ENCODE measurements around the gene COL27A1.

The COL27A1 gene

DNA sequence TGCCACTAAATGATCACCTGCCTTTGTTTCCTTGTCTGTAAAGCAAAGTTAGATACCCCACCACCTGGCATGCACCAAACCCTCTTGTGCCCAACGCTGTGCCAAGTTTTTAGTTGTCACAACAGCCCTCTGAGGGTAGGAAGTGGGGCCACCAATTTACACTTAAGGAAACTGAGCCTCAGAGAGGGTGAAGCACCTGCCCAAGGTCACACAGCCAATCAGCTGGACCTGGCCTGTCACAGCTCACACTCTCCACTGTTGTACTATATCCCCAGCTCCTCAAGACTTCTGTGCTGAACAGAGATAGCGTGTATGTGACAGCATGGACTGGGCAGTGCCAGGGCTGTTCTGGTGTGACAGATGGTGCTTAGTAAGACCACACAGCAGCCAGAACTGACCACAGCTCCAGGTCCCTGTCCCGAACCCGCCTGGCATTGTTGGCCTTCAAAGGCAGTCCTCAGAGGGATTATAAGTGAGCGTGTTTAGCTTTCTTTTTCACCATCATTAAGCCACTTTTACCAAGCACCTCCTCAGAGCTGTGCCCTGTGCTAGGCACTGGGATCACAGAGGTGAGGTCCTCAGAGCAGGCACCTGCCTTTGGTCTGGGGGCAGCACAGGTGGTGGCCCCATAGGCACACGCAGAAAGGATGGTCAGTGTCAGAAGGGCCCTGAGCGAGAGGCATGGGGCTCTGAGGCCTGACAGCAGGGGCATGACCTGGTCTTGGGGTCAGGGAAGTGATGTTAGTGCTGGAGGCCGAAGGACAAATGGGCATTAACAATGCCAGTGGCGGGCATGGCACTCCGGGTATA lies 71.1 kb downstream of the COL27A1 start:
- Mint-ChIP-seq H3K4me3 (no peak overlapping the region), H3K9me3 (no peaks in the 10 kb centered on the region), H3K4me1 (no peaks in the 10 kb centered on the region), H3K27ac (no peak overlapping the region), H3K27me3 (no peaks in the 10 kb centered on the region)
- DNase-seq (no peak), ATAC-seq (no peak)

DNA sequence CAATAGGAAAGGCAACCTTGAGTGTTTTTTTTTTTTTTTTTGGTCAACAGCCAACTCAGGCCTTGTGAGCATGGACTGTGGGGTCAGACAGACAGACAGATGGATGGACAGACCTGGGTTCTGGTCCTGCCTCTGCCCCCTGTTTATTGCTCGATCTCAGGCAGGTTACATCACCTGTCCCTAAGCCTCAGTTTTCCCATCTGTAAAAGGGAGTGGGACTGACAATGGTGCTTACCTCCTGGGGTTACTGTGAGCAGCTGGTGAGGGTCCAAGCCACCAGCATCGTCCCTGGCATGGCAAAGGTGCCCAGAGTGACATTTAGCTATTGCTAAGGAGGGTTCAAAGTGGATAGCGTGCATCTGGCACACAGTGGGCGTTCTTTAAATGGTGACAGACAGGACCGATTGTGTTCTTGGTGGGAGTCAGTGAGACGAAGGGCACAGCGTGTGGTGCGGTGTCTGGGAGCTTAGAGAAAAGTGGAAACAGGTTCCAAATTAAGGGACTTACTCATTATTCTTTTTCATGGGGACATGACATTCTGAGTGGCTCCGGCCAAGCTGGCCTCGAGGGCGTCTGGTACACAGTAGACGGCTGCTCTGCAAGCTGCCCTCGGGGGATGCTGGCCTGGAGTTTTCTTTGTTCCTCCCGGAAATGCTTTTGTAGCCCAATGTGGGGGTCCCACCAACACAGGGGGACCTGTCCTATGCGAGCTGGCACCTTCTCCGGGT lies 72.1 kb downstream of the COL27A1 start:
- Mint-ChIP-seq H3K9me3 (no peaks in the 10 kb centered on the region), H3K4me1 (no peaks in the 10 kb centered on the region), H3K27ac (no peak overlapping the region), H3K27me3 (no peaks in the 10 kb centered on the region), H3K4me3 (no peak overlapping the region)
- ATAC-seq (no peak), DNase-seq (no peak)

DNA sequence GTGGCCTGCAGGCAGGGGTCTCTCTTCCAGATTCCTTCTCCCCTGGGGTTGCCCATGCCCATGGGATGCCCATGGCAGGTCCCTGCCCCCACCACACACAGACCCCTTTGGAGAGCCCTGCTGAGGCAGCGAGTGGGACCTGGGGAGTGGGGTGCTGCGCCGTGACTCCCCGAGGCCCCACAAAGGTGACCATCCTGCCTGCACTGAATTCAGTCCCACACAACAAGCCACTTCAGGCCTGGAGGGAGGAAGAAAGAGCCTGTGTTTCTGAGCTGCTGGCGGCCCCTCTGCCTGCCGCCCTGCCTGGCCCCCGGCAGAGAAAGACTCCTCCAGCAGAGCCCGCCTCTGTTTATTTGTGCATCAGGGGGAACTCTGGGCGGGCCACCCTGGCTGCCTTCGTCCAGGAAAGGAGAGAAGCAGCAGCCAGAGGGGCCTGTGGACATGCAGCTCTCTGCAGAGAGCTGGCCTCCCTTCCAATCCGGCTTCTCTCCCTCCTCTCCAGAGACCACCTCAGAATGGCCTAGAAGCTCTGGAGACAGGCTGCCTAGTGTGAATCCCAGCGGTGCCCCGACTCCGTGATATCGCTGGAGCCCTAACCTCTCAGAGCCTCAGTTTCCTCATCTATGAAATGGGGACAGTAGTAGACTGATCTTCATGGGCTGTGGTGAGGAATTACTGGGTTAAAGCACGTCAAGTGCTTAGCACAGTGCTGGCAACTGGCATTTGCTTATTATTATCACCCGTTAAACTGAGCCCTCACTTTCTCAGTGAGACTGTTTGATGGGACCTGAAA lies 72.9 kb downstream of the COL27A1 start:
- H3K4me3 Mint-ChIP-seq = no peak overlapping the region
- no peaks in the 10 kb centered on the region for H3K4me1 Mint-ChIP-seq
- no peak overlapping the region for H3K27ac Mint-ChIP-seq
- H3K9me3 Mint-ChIP-seq = no peaks in the 10 kb centered on the region
- DNase-seq (no peak), ATAC-seq (peak; percentile 14)
- no peaks in the 10 kb centered on the region for H3K27me3 Mint-ChIP-seq

DNA sequence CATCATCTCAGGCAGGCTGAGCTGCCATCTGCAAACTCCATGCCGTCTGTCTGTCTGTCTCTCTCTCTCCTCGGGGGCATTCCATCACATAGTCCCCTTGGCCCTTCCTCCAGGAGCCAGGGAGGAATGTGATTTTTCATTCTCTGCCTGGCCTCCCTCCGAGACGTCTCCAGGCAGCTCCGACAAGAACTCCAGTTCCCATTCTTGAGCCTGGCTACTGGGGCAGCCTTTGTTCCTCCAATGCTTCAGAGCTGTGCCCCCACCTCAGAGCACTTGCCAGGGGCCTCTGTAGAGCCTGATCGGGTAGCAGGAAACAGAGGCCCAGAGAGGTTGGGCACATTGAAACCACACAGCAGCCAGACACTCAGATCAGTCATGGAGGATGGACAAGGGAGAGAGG lies 74.0 kb downstream of the COL27A1 start:
- Mint-ChIP-seq H3K4me1 (no peaks in the 10 kb centered on the region), H3K4me3 (no peak overlapping the region), H3K27me3 (no peaks in the 10 kb centered on the region), H3K27ac (no peak overlapping the region), H3K9me3 (no peaks in the 10 kb centered on the region)
- ATAC-seq = no peak
- DNase-seq = no peak

DNA sequence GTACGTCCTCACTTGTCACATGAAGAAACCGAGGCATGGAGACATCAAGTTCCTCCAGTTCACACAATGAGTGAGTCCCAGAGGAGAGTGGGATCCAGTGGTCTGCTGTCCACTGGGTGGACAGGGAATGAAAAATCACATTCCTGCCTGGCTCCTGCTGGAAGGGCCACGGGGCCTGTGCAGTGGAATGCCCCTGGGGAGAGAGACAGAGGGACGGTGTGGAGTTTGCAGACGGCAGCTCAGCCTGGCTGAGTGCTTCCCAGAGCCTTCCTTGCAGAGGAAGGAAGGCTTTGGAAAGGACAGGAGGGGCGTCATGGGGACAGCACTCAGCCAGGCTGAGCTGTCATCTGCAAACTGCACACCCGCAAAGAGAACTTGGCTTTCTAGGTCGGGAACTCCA lies 74.7 kb downstream of the COL27A1 start:
- no peak overlapping the region for H3K4me3 Mint-ChIP-seq
- H3K4me1 Mint-ChIP-seq = peaks cover 1% of the 10 kb centered on the region
- H3K9me3 Mint-ChIP-seq = no peaks in the 10 kb centered on the region
- no peak for ATAC-seq
- H3K27me3 Mint-ChIP-seq = no peaks in the 10 kb centered on the region
- no peak overlapping the region for H3K27ac Mint-ChIP-seq
- no peak for DNase-seq

DNA sequence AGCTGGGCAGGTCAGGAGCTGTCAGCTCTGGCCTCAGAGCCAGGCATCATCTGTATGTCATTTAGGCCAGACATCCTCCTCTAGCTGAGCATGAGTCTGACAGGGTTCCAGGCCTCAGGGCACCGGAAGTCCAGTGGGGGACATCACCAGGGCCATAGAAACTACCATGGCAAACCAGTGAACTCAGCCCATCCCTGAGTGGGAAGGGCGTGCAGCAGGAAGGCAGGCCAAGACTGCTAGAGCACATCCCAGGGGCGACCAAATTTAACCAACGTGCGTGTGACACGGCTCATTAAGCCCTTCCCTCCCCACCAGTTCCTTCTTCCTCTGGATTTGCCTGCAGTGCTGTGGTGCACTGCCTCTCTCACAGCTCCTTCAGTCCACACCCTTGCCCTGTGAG lies 75.9 kb downstream of the COL27A1 start:
- no peak overlapping the region for H3K4me3 Mint-ChIP-seq
- peaks cover 6% of the 10 kb centered on the region for H3K4me1 Mint-ChIP-seq
- H3K27me3 Mint-ChIP-seq = no peaks in the 10 kb centered on the region
- DNase-seq = no peak
- no peak for ATAC-seq
- no peak overlapping the region for H3K27ac Mint-ChIP-seq
- H3K9me3 Mint-ChIP-seq = no peaks in the 10 kb centered on the region

DNA sequence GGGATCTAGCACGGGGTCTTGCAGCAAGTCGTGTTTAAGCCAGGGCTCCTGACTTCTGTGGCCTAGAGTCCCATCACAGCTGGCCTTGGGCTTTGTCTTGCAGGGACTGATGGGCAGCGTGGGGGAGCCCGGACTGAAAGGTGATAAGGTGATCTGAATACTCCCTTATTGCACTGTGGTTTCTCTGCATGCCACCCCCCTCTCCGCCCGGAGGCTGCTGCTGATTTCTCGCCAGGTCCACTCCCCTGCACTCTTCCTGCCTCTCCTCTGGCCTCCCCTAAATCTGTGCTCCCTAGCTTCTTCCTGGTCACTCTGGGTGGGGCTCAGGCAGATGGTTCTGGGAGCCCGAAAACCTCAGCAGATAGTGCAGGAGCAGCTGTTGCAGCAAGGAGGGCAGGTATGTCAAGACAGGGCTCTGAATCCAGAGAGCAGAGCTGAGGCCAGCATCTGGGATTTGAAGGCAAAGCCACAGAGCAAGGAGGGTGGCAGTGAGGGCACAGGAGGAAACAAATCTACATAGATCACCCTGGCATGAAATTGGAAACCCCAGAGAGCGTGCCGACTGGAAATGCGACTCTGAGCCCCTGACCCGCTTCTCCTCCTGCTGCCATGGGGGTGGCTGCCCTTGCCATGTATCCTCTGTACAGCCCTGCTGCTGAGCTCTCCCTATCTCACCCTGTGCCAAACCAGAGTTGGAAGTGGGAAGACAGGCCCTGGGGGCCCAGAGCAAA lies 76.5 kb downstream of the COL27A1 start:
- Mint-ChIP-seq H3K27ac (peak overlapping the region in 1 of 2 donors; percentile 57), H3K27me3 (no peaks in the 10 kb centered on the region), H3K4me3 (no peak overlapping the region), H3K4me1 (peaks cover 6% of the 10 kb centered on the region), H3K9me3 (no peaks in the 10 kb centered on the region)
- DNase-seq = no peak
- ATAC-seq = no peak

DNA sequence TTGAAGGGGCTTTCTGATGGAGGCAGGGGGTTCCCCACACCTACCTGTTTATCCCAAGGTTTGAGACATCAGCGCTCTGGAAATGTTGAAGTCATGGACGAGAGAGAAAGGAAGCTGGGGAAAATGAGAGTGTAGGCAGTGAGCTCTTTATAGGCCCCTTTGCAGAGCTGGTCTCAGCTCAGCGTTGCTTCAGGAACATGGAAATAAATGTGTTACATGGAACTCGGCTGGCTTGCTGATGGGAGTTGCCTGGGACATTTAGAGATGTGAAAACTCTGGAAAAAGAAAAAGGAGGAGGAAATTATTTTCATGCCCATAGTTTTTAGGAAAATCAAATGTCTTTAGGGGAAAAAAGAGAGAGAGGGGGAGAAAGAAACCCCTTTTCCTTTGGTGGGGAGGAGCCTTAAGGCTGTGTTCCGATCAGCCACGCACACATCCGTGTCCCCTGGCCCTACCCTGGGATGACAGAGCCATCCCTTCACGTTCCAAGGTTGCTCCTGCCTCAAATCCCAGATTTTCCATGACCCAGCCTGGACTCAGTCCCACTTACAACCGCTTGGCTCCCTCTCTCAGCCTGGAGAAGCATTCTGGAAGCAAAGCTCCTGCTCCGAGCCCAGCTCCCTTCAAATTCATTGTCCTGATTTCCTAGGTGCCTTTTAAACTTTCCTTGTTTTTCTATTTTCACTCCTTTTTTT lies 78.3 kb downstream of the COL27A1 start:
- H3K4me1 Mint-ChIP-seq = peaks cover 6% of the 10 kb centered on the region
- ATAC-seq (no peak), DNase-seq (no peak)
- H3K27me3 Mint-ChIP-seq = no peaks in the 10 kb centered on the region
- H3K9me3 Mint-ChIP-seq = no peaks in the 10 kb centered on the region
- no peak overlapping the region for H3K4me3 Mint-ChIP-seq
- H3K27ac Mint-ChIP-seq = peak overlapping the region in 1 of 2 donors; percentile 90

DNA sequence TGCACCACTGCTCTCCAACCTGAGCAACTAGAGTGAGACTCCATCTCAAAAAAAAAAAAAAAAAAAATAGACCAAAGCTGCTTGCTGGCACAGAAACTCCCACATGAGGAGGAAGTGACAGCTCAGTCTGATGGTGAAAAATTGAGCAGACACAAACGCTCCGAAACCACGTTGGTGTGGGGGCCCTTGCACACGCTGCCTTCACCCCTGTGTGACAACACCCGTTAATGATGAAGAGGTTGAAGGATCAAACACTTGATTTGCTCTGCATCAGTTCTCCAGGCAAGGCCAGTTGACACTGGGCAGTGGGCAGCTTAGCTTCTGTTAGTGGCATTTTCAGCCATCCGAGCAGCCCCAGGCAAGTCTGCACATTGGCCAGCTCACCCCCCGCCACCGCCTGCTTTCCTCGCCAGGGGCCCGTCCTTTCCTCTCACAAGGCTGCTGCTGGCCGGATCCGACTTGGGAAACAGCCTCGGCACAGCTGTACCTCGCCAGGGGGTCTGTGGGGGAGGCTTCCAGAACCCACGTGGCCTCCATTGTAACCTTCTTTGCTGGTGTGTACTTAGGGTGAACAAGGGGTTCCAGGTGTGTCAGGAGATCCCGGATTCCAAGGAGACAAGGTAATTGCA lies 79.8 kb downstream of the COL27A1 start:
- DNase-seq (no peak), ATAC-seq (no peak)
- no peaks in the 10 kb centered on the region for H3K9me3 Mint-ChIP-seq
- no peak overlapping the region for H3K4me3 Mint-ChIP-seq
- H3K4me1 Mint-ChIP-seq = peaks cover 6% of the 10 kb centered on the region
- H3K27me3 Mint-ChIP-seq = peaks cover 8% of the 10 kb centered on the region
- H3K27ac Mint-ChIP-seq = no peak overlapping the region

DNA sequence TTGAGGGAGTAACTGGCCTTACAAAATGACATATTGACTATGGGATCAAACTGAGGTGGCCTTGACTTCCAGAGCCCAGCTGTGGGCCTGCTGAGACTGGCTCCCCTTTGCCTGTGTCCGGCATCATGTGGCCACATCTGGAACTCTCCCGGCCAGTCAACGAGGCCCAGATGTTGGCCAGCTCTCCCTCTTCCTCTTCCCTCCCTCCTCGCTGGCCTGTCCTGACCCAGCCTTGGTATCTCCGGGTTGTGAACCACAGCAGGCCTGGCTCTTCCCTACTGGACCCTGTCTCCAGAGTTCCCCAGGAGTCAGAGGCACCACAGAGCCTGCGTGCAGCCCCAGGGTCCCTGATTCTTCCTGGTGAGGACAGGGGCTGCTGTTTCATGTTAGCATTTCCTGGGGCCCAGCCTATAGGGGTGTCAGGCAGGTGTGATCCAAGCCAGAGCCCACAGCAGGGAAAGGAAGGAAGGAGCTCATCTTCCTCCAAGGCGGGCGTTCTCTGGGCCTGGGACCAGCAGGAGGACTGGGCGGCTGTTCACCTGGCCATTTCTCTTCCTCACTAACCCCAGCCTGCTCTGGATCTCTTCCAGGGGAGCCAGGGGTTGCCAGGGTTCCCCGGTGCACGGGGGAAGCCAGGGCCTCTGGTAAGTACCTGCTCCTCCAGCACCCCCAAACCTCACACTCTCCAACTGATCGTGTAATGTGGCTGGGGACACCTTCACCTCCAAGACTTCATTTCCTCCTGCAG lies 81.2 kb downstream of the COL27A1 start:
- Mint-ChIP-seq H3K4me1 (peaks cover 6% of the 10 kb centered on the region), H3K4me3 (no peak overlapping the region), H3K9me3 (no peaks in the 10 kb centered on the region), H3K27me3 (peaks cover 8% of the 10 kb centered on the region), H3K27ac (no peak overlapping the region)
- DNase-seq (no peak), ATAC-seq (no peak)

DNA sequence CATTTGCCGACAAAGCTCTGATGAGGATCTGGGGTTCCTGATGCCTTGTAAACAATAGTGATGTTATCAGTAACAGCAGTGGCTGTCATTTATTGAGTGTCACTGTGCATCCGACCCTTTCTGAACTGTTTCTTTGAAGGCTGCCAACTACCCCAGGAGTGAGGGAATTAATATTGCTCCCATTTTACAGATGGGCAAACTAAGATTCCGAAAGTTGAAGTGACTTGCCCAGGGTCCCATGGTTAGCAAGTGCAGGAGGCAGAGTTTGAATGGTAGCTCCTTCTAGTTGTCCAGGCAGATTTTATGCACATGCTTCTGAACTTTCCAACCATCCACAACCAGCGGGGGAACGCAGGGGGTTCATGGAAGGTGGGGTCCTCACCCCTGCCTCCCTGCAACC lies 81.9 kb downstream of the COL27A1 start:
- Mint-ChIP-seq H3K4me3 (no peak overlapping the region), H3K9me3 (no peaks in the 10 kb centered on the region), H3K27ac (no peak overlapping the region), H3K4me1 (peaks cover 6% of the 10 kb centered on the region), H3K27me3 (peaks cover 8% of the 10 kb centered on the region)
- DNase-seq (no peak), ATAC-seq (no peak)

DNA sequence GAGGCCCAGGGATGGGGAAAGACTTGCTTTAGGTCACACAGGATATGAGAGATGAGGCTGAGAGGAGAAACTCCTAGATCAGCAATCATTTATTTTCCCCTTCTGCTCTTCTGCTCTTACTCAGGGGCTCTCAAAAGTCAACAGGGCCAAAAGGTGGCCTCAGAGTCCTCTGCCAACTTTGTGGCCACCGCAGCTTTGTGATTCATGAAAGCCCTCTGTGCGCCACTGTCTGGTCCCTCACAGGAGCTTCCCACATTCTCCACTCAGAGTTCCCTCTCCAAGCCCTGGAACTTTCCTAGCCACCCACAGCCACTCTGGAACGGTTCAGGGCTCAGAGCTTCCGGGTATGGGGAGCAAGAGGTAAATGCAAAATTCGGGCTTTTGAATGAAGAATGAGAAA lies 82.4 kb downstream of the COL27A1 start:
- DNase-seq (no peak), ATAC-seq (no peak)
- Mint-ChIP-seq H3K27ac (peak overlapping the region in 1 of 2 donors; percentile 90), H3K4me1 (peaks cover 6% of the 10 kb centered on the region), H3K4me3 (no peak overlapping the region), H3K9me3 (no peaks in the 10 kb centered on the region), H3K27me3 (peaks cover 8% of the 10 kb centered on the region)

DNA sequence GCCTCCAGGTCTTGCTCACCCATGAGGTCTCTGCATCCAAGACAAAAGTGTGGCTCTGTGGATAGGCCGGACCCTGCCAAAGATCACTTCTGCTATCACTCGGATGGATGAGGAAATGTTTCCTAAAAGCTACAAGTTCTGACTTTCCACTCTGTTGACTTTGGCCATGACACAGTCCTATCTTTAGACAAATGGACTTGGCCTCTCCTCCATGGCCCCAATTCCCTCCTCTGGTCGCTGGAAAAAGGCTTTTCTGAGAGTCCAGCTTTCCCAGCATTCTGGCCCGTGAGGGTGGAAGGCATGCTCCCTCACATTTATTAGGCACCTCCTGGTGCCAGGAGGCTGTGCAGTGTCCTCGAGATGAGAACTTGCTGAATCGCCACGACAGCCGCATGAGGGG lies 83.1 kb downstream of the COL27A1 start:
- peaks cover 6% of the 10 kb centered on the region for H3K4me1 Mint-ChIP-seq
- no peaks in the 10 kb centered on the region for H3K9me3 Mint-ChIP-seq
- H3K4me3 Mint-ChIP-seq = no peak overlapping the region
- ATAC-seq (no peak), DNase-seq (no peak)
- H3K27me3 Mint-ChIP-seq = peaks cover 8% of the 10 kb centered on the region
- no peak overlapping the region for H3K27ac Mint-ChIP-seq
